Stimulated activated CD4-positive, alpha-beta T cell treated with anti-CD3 and anti-CD28 coated beads, Interleukin-15, amount 100 ng/mL, for 24 hours (primary cell): ENCODE measurements around the gene HEPN1.

Experiments
- DNase-seq: peaks from one replicate; pipeline ENCODE4 v3.0.0-alpha.2; 2020

The HEPN1 gene

DNA sequence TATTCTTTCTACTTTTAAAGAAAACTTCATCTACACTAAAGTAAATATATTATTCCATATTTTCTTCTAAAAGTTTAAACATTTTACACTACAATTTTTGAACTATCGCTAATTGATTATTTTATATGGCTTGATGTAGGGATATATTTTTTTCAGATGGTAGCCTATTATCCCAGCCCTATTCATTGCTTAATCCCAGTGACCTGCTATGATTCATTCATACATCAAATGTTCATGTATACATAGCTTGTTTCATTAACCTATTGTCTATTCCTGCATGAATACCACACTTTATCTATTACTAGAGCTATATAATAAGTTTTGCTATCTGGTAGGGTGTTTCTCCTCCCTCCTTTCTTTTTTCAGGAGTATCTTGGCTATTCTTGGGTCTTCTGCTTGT lies 16.4 kb upstream of the HEPN1 start:
- DNase-seq = no peak

- no peak for DNase-seq
Measured at GRCh38 chr11:124915541-124916369, 3.3 kb upstream of the HEPN1 start.

DNA sequence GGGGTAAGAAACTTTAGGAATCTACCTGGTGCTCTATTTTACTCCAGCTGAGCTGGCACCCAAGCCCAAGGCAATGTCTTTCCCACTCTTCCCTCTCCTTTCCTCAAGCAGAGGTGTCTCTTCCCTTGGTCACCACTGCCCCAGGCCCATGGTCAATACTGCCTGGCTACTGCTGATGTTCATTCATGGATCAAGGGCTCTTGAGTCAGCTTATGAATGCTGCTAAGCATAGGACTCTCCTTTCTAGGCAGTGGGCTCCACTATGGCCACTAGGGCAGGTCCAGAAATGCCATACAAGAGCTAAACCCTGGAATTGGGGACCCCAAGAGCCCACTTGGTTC lies 2.7 kb upstream of the HEPN1 start:
- DNase-seq = no peak

GRCh38 chr11:124917115-124917637 lies 1.9 kb upstream of the HEPN1 start:
- no peak for DNase-seq

DNA sequence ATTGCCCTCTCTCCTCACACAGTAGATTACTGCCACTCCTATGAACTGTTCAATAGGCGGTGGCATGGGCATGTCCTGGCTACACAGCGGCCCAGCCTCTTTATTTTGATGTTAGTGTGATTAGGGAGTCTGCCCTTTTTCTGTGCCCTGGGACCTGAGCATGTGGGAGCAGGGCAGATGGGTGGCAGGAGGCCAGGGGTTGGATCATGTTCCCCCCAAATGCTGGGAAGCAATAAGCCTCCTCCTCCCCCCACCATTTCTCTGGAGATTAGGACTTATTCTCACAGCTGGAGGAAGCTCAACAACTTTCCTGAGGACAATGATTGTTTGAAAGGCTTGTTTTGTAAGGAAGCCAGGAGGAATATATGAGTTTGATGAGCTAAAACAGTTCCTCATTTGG lies 848 bp downstream of the HEPN1 start:
- DNase-seq = no peak

DNA sequence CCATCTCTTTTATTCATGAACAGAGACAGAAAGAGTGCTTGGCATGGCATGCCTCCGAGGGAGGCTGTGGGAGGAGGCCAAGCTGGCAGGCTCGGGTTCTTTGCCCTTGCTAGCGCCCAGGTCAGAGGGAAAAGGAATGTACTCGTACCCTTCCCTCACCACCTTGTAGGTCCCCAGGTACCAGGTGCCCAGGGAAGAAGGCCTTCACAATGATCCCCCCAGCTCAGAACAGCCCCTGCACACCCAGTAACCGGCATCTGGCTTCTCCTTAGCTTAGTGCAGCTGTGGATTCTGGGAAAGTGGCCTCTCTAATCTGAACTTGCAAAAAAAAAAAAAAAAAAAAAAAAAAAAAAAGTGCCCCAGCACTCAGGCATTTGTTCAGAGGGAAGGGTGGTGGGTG lies 1.3 kb downstream of the HEPN1 start:
- no peak for DNase-seq

DNA sequence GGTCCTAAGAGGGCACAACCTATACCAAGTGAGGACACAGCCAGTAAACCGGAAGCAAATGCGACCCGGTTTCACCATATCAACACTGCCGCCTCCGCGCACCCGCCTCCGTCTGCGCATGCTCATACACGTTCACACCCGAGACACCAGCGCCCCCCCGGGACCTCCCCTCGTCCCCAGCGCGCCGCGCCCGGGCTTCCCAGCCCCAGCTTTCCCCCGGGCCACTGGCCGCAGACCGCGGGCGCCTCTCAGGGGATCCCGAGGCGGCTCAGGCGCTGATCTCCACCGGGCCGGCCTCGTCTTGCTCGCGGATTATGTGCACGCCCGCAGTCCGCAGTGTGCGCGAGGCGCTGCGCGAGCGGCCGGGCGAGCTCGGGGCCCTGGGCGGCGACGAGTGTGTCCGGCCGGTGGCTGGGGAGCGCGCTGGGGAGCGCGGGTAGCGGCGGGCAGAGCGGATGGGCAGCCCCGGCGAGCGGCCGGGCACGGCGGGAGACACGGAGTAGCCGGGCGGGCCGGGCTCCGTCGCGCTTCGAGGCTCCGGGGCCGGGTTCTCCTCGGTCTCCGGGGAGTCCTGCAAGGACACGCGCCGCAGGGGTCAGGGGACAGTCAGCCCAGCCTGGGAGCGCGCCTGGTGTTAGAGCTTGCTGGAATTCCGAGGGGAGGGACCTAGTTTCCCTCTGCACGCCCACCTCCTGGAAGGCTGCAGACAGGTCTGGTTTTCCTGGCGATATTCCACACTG lies 2.0 kb downstream of the HEPN1 start:
- DNase-seq = peak; percentile 86

DNA sequence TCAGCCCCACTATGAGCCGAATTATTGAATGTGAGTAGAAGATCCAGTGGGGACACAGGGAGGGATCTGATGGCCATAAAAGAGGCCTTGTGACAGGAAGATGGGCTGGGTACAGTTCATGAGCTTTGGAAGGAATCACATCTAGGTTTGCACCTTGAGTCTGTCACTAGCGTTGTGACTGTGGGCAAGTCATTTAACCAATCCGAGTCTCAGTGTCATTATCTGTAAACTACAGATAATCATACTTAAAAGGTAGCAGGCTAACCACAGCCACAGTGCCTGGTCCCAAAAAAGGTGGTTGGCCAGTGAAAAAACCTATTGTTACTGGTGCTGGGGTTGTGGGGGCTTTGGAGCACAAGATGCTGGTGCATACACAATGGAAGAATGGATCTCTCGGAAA lies 3.8 kb downstream of the HEPN1 start:
- DNase-seq = no peak

- DNase-seq = no peak
Measured at GRCh38 chr11:124923296-124923695, 4.2 kb downstream of the HEPN1 start.

- no peak for DNase-seq
Measured at GRCh38 chr11:124928942-124929665, 10.1 kb downstream of the HEPN1 start.

DNA sequence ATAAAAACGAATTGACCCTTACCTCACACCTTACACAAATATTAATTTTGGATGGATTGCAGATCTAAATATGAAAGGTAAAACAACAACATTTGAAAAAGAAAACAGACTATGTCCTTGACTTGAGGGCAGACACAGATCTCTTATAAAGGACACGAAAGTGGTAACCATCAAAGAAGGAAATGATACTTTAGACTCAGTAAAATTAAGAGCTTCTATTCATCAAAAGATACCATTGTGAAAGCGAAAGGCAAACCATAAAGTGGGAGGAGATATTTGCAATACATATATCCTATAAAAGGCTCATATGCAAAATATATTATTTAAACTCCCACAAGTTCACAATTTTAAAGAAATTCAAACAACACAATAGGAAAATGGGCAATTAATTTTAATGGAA lies 11.7 kb downstream of the HEPN1 start:
- DNase-seq = no peak

DNA sequence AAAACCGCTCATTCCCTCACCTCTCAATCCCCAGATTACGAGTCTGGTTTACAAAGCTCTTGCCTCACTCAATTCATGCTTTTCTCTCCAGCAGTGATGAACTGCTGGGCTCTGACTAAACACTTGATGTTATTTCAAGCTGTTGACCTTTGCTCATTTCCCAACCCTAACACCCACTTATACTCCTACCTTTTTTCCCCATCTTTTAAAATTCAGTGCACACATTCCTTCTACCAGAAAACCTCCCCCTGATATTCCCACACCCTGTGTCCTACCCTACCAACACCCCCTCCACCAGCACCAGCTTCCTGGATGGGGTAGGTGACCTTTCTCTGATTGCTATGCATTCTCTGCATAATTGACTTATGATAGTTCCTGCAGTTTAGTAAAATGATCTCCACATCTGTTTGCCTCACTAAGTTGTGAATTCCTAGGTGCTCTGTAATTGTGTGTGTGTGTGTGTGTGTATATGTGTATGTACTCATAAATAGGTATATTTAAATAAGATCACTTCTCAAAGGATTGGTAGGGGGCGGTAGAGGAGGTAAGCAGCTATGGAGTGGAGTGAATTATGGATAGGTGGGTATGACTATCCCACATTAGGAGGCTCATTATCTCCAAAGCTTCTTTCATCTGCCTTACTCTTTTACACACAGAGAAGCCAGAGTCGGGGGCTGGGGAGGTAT lies 16.0 kb downstream of the HEPN1 start:
- DNase-seq = no peak

DNA sequence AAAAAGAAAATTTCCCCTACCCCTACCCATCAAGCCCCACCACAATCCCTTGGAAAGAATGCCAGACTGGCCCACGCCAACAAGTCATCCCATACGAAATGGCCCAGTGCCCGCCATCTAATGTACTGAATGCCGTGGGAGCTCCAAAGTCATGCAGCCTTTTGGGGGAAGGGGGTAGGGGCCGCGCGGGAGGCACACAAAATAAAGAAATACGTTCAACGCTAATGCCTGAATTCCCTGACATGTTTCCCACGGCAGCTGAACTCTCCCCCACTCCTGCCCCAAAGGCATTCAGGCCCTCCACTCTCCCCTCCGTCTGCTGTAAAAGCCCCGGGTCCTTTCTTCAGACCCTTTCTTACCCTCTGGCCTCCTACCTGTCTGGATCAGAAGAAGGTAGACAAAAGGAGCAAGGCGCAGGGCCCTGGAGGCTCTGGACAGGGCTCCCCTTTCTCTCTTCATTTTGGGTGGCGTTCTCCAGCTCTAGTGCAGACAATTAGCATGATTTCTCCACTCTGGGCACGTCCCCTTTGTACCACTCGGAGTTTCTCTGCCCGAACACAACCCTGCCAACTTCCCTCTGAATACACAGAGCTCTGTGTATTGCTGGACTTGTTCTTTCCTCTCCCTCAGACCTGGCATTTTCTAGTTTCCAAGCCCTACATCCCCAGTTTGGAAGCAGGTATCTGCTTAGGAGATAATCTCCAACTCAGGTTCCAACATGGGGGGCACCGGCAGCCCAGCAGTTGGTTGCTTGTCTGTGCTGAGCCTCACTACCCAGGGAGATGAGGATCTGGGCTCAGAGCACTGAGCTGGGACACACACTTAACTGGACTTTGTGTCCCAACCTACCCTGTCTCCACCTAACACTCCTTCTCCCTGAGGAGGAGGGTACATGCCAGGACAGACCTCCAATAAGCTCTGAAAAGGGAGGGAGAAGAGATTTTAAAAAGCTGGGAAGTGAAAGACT lies 16.8 kb downstream of the HEPN1 start, which contains the start of gene HEPACAM:
HEPACAM (minus strand) TSS at position 500 of the 967 bp plus-strand sequence; CDS start at position 459, 41 bp downstream.
- DNase-seq = no peak

GRCh38 chr11:124937336-124937935 lies 18.4 kb downstream of the HEPN1 start:
- no peak for DNase-seq

- no peak for DNase-seq
Measured at GRCh38 chr11:124938206-124938765, 19.2 kb downstream of the HEPN1 start.

DNA sequence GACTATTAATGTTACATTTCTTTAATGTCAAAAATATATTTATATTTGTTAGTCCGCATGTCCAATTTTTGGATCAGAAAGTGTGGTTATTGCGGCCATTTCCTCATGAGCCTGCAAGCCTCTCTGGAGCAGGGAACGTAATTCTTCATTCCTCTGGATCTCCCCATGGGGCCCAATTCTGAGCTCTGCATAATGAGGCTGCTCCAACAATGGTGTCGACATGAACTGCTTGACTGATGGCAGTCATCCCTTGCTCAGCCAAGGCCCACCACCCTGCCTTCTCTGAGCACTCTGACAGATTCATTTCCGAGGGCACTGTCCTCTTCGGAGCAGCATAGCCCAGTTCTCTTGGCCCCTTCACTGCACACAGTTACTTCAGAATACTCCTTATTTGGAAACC lies 19.9 kb downstream of the HEPN1 start:
- no peak for DNase-seq

GRCh38 chr11:124941703-124942102 lies 22.7 kb downstream of the HEPN1 start:
- DNase-seq = no peak

DNA sequence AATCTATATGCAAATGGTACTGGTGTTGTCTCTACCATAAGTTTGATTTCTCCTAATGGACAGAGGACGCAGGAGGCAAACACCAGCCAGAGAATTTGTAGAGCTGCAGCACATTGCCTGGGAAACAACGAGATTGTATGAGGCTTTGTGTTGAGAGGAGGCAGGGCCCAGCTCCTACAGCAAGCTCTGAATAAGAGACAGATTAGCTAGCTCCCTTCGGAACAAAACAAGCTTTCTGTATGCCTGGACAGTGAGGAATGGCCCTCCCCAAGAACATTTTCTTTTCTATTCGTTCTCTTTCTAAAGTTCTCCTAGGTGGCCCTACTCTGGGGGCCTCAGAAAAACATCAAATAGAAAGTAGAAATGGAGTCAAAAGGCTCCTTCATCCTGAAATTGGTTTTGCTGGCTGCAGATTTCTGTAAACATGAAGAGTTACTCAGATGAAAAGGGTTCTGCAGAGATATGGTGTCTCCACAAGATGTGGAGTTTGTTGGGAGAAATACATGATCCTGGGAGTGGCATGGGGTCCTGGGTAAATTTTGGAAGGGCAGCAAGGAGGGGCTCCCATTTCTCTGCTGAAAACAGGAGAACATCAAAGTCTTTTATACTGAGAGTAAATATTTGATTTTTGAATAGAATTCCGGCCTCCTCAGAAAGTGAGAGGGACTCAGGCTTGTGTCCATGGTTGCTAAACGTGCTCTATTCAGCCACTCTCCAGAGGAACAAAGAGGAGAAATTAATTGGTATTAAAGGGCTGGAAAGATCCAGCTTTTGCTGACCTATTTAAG lies 23.6 kb downstream of the HEPN1 start:
- no peak for DNase-seq

DNA sequence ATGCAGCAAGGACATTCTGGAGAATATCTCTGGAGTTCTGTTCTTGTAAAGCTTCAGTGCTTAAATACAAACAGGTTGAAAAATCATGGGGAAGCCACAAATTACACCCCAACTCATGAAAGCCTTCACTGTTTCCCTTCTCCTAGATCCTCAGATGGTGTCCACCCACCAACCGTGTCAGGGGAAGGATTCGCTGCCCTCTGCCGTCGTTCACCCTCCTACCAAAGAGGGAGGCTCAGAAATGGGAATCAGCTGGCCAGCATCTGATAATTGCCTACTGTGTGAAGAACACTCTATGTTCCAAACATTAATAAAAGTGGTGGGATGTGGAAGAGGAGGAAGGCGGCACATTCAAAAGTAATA lies 24.2 kb downstream of the HEPN1 start:
- no peak for DNase-seq

DNA sequence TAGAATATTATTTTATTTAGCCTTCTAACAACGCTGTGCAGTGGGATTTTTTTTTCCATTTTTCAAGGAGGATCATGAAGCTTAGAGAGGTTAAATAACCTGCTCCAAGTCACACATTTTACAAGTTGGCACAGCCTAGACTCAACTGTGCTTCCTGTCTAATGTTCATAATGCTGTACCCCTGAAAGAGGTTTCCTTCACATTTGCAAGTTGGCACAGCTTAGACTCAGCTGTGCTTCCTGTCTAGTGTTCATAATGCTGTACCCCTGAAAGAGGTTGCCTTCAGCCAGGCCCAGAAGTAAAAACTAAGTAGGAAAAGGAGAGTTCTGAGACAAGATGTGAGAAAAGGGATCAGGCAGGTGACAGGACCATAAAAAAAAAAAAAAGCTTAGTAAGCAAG lies 24.7 kb downstream of the HEPN1 start:
- no peak for DNase-seq
